ENCODE data around the gene ARGLU1.
A peak's percentile ranks its signal among the peaks of the same experiment; 100 is the strongest.
"Not testable (repeated sequence)": the region's sequence is repeated elsewhere in the genome, so short reads cannot be mapped to it uniquely, and the experiment has no call there.

ARGLU1 gene, protein sequence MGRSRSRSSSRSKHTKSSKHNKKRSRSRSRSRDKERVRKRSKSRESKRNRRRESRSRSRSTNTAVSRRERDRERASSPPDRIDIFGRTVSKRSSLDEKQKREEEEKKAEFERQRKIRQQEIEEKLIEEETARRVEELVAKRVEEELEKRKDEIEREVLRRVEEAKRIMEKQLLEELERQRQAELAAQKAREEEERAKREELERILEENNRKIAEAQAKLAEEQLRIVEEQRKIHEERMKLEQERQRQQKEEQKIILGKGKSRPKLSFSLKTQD

DNA sequence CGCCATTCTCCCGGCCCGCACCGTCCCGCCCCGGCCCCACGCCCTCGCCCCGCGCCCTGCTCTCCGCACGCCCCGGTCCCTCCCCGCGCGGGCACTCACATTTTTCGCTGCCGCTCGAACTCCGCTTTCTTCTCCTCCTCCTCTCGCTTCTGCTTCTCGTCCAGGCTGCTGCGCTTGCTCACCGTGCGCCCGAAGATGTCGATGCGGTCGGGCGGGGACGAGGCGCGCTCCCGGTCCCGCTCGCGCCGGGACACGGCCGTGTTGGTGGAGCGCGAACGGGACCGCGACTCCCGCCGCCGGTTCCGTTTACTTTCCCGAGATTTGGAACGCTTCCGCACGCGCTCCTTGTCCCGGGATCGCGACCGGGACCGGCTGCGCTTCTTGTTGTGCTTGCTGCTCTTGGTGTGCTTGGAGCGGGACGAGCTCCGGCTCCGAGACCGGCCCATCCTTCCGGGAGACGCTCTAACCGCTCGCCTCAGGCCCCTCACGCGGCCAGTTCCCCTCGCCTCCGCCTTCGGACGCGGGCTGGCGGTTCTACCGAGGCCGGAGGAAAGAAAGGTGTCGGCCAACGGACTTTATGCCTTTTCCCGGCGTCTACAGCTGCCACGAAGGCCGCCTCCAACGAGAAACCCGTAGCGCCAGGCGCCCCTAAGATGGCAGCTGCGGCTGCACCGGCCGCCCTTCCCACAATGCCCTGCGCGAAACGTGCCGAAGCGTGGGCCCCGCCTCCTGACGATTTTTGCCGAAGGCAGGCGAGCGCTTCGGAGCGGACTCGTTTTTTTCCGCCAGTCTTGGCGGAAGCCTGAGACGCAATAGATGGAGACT, at the start of gene ARGLU1:
TSS of gene ARGLU1 (minus strand) at position 664 of the 825 bp plus-strand sequence. CDS start at position 446, 218 bp downstream.
- peak; percentile 97 for DNase-seq

DNA sequence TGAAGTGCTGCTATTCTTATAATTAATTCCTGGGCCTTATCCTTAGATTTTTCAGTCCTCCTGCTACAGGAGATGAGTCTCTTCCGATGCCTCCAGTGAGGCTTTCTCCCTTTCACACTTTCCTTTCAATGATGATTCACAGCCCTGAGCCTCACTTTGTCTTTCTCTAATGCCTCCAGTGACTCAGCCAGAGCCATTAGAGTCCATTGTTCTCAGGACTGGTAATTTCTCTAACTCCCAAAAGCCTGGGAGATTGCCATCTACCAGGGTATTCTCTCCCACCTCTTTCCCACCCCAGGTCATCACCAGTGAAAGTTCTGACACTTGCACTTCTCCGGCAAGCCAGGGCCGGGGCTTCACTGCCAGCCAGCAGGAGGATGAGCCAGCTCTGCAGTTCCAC, 49.6 kb upstream of the ARGLU1 start:
- DNase-seq: no peak

DNA sequence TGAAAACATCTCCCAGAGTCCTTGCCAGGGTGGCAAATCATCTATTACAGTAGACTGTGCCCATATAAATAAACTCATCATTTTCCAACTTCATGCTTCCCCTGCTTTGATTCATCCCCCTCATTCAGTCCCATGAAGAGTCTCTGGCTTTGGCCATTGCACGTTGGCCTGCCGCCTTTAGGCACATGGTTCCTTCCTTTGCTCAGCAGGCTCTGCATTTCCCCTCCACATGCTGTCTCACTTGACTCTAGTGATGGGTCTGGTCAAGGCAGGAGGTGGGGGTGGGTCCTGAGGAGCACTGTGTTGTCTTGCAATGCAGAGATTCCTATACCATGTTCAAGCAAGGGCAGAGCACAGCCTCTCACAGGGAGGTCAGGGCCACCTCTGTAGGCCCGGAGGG, 48.8 kb upstream of the ARGLU1 start:
- DNase-seq: no peak

DNA sequence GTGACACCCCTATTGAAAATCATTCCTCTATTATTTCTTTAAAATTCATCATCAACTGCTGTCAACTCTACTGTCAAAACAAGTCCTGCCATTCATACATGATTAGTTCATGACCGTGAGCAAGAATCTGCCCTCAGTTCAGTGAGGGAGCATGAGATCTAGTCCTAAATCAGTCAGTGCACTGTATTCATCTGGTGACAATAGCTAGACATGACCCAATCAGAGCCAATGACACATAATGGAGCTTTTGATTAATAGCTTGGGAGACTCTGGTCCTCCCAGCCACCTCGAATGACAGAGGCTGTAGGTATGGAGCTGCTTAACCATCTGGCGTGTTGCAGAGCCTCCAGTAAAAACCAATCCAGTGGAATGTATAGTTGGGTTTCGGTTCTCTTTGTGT, 46.9 kb upstream of the ARGLU1 start:
- DNase-seq: no peak

DNA sequence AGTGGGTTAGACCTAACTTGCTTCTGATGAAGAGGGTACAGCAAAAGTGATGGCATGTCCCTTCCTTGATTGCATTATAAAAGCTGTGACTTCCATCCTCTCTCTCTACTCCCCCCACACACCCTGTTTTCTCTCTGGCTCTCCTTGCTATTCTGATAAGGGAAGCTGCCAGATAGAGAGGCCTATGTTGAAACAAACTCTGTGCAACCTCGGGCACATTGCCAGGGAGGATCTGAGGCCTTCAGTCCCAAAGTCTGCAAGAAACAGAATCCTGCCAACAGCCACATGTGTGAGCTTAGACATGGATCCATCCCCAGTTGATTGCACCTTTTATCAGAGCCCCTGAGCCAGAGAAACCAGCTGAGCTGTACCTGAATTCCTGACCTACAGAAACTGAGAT, 44.8 kb upstream of the ARGLU1 start:
- DNase-seq: no peak

DNA sequence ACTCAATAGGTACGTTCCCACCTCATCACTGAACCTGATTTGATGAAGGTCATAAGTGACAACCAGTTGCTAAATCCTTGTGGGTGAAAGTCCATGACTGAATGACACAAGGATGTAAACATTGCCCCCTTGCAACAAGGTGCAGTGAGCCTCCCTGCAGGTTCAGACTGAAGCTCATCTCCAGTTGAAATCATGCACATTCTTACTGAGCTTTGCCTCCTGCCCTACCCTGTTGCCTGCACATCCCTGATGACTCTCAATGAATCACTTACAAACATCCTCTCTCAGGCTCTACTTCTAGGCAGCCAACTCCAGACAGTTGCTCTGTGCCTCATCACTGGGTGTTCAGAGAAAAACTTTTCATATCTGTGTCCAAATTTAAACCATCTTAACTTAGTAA, 42.5 kb upstream of the ARGLU1 start:
- DNase-seq: no peak

DNA sequence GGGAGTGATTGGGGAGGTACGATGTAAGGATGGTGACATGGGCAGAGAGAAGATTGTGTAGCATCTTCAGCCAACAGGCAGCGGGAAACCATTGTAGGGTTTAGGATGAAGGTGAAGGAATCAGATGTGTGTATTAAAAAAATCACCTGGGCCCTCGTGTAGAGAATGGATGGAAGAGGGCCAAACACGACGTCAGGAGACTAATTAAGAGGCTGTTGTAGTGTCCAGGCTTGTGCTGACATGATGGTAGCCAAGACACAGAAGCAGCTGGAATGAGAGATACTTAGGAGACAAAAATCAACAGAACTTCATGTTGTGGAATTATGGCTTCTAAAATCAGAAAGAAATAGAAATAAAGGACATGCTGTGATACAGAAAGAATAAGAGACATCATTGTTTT, 41.2 kb upstream of the ARGLU1 start:
- DNase-seq: no peak

DNA sequence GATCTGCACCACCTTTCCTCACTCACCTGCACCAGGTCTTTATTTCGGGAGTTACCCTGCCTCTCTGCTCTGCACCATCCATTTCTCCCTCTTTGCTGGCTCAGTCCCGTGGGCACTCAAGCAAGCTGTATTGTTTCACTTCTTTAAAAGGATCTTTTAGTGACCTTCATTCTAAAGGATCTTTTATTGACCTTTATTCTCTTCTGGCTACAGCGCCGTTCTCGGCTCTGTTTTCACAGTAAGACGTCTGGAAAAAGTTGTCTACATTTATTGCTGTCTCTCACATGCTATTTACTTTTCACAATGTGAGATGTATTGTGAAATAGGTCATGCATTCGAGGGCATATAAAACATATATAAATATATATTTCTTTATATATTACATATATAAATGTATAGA, 35.6 kb upstream of the ARGLU1 start:
- no peak for DNase-seq

DNA sequence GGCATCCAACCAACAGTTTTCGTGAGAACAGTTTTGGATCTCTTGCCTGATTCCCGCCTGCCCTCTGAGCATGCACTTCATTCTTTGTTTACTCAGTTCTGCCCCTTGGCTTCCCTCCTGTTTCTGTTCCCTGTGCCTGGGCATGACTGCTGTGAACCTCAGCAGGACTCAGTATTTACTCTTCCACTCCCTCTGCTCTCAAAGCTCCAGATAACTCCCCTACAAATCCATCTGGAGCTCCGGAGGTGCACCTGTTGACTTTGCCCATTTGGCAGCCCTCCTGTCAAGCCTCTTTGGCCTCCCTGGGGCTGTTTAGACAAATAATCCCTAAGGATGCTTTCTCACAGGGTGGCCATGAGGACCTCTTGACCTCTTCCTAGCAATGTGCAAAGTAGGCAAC, 34.2 kb upstream of the ARGLU1 start:
- no peak for DNase-seq

DNA sequence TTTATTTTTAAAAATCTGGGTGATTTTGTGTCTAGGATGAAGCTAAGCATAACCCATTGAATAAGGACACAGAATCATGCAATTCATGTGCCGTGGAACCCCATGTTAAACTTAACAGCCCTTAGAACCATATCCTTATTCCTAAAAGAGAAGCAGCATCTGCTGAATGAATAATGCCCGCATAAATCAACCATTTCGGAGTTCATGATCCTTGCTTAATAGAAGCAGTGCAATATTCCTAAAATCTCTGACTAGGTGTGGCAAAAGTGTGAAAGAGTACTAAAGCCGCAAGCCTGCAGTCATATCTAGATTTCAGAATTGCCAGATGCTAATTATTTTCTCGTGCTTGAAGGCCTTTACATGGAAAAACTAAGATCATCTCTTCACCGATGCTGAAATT, 33.6 kb upstream of the ARGLU1 start:
- DNase-seq: no peak

DNA sequence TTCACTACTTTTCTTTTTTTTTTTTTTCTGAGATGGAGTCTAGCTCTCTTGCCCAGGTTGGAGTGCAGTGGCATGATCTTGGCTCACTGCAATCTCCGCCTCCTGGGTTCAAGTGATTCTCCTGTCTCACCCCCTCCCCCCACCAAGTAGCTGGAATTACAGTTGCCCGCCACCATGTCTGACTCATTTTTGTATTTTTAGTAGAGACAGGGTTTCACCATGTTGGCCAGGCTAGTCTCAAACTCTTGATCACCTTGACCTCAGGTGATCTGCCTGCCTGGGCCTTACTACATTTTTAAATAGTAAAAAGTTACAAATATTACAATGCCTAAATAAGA, 32.8 kb upstream of the ARGLU1 start:
- DNase-seq: not testable (repeated sequence)

DNA sequence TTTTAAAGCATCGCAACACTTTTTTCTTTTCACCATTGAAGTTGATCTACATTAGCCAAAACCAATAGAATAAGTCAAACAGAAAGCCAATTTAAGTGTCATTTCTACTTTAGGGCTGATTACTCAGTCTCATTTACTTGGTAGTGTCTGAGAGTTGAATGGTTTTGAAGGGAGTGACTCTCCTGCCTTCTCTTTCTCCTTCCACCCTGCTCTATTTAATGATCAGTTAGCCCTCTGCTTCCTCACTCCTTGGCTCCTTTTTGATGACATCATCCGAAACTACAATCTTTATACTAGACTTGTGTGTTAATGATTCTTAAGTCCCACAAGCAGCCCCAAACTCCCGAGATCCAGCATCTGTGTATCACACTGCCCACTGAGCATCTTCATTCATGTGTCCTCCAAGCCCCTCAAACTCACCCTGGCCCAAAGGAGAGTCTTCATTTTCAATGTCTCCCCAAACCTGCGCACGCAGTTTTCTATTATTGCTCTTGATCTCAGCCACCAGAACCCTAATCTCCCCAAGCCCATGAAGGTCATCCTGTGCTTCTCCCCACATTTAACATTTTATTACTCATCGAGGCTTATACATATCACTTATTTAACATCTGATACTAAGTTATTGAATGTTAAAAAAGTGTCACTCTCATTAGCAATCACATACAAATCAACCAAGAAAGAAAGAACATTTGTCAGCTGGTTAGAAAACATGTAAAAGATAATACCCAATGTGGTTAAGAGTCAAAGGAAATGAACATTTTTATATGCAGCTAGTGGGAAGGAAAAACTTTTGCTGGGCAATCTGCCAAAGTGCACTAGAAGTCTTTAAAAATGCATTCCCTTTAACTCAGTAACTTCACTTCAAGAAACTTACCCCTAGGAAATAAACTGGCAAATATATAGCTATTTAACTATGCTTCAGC, 32.2 kb upstream of the ARGLU1 start:
- DNase-seq: peak; percentile 72

DNA sequence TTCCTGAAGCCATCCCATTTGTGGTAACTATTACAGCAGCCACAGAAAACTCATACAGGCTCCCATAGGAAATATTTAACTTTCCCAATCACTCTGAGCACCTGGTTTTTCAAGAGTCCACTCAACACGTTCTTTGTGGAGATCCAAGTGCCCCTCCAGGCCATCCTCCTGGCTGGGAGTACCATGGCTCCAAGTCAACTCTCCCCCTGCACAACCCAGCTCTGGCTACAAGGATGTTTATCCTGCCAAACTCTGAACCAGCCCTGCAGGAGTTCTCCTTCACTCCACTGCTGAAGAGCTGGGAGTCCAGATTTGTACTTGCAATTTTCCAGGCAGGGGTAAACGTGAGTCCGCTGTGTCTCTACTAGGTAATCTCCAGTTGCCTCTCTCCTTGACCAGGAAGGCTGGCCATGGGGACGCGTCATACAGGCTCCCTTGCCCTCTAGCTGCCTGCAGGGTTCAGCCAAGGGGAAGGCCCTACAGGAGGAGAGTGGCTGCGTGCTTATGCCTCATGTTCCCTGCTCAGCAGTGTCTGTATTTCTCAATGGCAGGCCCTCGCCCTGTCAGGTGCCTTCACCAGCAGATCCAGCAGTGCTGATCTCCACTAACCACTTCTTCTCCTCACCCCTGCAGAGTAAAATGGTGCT, 29.9 kb upstream of the ARGLU1 start:
- DNase-seq: no peak

DNA sequence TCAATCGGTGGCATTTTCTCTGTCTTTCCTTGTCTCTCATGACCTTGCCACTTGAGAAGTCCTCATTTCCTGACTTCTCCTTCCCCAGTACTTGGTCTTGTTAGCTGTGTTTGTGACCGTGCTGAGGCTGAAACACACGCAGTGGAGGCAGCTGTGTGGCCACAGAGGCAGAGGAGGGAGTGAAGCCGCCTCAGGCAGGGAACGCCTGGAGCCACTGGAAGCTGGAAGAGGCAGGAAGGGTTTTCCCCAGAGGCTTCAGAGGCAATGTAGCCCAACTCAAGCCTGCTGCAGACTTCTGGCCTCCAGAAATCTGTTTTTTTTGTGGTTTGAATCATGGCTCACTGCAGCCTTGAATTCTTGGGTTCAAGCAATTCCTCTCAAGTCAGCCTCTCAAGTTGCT, 29.2 kb upstream of the ARGLU1 start:
- no peak for DNase-seq

DNA sequence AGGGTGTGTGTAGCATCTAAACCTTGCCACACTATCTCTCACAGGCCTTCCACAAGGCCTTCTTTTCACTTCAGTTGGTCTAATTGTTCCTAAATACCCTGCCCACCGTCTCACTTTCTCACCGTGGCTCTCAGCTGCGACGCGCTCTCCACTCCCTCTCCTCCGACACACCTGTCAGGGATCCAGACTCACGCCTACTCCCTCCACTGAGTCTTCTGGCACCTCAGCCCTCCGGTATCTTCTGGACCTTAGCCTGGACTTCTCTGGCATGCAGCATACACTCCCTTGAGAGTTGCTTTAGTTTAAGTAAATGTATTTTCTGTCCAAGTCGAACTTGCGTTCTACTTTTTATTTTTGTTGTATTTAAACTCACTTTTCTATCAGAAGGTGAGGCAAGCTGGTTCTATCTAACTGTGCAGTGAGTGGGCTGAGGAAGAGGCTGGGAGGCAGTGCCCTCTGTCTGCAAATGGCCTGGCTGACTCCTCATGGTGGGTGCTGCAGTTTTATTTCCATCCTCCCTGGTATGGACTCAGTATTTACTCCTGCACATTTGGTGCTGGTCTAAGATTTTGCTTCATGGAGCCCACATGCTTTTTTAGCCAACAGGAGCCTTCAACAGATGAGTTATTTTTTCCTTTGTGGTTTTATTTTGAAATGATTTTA, 28.5 kb upstream of the ARGLU1 start:
- no peak for DNase-seq

DNA sequence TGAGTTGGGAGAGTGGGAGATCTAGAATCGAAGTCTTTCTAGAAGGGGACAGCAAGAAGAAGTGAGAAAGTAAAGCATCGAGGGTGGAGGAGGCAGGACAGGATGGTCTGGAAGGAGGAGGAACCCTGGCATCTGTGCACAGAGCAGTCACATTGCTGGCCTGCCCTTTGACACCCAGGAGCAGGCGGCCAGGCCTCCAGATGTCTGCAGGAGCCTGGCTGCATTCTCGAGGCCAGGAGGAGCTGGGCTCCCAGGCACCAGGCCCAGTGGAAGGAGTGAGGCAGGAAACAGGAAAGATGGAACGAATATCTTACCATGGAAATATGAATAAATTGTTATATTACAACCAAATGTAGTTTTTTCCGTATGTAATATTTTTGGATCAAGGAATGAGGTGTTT, 27.7 kb upstream of the ARGLU1 start:
- DNase-seq: peak; percentile 51

DNA sequence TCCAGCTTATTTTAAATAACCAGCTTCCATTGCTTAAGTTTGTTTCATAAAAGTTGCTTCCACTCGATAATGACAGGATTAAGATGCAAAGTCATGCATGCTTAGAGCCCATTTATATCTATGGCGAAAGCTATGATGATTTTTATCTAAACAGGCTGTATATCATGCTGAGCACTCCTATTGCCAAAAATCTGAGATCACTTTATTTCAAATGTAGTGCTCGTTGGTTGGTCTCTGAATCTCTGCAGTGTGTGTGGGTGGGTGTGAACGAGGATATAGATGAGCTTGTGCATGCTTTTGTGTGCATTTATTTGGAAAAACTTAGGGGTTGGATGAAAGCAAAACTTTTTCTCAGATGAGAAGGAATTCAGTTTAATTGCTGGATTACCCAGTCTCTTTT, 27.0 kb upstream of the ARGLU1 start:
- DNase-seq: no peak

DNA sequence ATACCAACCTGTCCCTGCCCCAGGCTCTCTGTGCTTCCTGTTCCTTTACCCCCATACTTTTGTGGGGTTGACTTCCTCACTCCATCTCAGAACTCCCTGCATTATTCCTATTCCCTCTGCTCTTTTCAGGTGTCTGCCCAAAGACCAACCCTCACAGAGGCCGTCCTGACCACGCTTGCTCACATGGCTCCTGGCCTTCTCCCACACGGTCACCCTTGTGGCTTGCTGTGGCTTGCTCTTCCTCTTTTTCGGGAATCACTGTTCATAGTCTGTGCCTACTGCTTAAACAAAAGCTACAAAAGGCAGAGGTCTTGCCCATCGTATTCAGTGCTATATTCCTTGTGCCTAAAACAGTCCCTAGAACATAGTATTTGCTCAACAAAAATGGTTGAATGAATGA, 25.2 kb upstream of the ARGLU1 start:
- DNase-seq: no peak

DNA sequence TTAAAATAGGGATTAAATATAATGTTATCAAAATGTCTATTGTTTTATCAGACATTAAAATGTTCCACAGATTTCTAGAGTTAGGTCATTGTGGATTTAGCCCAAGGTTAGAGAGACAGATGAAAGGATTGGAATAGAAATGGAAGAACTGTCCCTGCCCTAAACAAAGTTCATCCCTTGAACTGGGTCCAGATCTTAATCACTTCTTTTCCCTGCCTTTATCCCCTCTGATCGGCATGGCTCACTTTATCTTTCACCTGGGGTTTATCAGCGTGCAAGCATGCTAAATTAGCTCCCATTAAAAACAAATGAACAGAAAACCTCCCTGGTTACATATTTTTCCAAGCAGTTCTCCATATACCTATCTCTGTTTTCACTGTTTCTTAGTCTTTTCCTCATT, 23.4 kb upstream of the ARGLU1 start:
- DNase-seq: no peak

DNA sequence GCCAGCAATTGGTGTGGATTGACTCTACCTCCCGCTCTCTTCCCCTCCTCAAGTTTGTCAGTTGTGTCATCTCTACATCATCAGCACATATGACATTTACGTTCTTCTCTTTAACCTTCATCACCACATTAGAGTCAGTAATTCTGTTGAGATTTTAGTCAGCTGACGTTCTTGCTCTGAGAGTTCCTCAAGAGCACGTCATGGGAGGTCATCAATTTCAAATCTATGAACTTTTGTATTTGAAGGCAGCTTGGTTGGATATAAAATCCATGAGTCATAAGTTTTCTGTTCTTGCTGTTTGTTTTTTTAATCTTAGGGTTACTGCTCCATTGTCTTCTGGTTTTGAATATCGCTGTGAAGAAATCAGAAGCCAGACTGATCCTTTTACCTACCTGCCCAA, 21.8 kb upstream of the ARGLU1 start:
- DNase-seq: no peak

DNA sequence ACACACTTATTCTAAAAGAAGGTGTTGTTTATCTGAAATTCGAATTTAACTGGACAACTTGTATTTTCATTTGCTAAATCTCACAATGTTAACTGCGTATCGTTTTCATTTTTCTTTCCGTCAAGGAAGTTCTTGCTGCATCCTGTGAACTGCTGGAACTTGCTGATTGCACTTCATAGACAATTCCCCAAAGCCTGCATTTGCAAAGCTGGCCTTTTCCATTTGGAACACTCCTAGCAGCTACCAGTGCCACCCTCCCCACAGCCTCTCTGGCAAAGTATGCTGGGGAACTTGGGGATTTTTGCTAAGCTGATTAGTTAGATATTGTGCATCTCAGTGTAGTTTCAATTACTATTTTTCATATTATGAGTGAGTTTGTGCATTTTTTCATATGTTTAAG, 20.4 kb upstream of the ARGLU1 start:
- no peak for DNase-seq

DNA sequence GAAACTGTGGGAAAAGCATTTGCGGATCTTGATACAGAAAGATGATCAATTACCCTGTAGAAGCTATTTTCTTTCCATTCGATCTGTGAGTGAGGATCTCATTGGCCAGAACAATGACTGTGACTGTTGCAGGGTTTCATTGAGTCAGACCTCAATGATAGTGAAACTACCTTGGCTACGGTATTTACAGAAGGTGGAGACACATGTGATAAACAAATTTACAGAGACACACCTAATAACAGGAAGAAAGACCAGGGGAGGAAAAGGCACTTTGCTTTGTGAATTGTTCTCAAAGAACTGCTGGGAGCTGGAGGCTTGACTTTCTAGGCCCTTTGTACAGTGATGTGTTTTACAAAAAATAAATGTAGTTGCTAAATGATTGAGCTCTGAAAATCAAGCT, 19.9 kb upstream of the ARGLU1 start:
- no peak for DNase-seq
